Epithelial cell of esophagus (primary cell): ENCODE data around the gene SNPH.

ENCODE experiments used
- DNase-seq: peaks from one replicate; pipeline ENCODE4 v3.0.0; 2010; ENCODE audit warnings: low read depth
- H3K4me3 ChIP-seq: 2 replicates; pipeline ENCODE4 v1.5.1; 2011; ENCODE audit warnings: mild to moderate bottlenecking, low read length, control low read depth
- TF ChIP-seq, protein P1 (sequence below): IDR thresholded peaks from 2 replicates; pipeline ENCODE4 v1.5.1; 2011; ENCODE audit warnings: low read depth, mild to moderate bottlenecking, low read length, control low read depth, inconsistent platforms; ENCODE audit not compliant: insufficient read depth; ENCODE audit errors: missing control alignments

Gene SNPH

DNA sequence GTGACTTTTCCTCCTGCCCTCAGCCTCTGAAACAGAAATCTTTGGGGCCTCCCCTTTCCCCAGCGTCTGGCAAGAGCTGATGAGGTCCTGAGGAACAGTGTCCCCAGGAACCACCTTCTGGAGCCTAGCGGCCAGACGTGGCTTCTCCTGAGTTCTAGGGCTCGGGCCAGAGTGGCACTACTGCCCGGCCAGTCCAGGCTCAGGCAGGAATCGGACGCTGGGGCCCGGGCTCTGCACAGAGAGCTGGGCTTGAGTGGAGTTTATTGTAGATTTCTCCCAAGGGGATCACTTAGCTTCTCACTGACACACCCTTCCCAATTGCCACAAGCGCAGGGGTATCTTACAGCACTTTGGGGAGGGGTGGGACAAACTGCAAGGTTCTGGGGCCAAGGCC, 42.6 kb downstream of the SNPH start:
- DNase-seq: no peak
- TF ChIP-seq, protein P1, sequence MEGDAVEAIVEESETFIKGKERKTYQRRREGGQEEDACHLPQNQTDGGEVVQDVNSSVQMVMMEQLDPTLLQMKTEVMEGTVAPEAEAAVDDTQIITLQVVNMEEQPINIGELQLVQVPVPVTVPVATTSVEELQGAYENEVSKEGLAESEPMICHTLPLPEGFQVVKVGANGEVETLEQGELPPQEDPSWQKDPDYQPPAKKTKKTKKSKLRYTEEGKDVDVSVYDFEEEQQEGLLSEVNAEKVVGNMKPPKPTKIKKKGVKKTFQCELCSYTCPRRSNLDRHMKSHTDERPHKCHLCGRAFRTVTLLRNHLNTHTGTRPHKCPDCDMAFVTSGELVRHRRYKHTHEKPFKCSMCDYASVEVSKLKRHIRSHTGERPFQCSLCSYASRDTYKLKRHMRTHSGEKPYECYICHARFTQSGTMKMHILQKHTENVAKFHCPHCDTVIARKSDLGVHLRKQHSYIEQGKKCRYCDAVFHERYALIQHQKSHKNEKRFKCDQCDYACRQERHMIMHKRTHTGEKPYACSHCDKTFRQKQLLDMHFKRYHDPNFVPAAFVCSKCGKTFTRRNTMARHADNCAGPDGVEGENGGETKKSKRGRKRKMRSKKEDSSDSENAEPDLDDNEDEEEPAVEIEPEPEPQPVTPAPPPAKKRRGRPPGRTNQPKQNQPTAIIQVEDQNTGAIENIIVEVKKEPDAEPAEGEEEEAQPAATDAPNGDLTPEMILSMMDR: no peak
- no peak overlapping the region for H3K4me3 ChIP-seq

DNA sequence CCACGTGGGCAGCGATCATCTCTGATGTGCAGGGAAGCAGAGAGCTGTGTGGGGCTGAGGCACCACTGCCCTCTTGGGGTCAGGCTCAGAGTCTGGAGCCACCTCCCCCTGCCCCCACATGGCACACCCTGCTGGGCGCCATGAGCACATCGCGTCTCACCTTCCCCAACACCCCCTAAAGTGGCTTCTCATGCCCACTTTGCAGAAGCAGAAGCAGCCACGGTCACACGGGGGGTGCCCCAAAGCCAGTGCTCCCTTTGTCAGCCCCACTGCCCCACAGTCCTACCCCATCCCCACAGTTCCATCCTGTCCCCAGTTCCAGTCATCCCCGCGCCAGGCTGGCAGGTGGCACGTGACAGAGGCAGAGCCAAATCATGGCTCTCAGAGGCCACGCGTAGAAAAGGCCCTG, 43.3 kb downstream of the SNPH start:
- no peak for DNase-seq
- TF ChIP-seq, protein P1: no peak

DNA sequence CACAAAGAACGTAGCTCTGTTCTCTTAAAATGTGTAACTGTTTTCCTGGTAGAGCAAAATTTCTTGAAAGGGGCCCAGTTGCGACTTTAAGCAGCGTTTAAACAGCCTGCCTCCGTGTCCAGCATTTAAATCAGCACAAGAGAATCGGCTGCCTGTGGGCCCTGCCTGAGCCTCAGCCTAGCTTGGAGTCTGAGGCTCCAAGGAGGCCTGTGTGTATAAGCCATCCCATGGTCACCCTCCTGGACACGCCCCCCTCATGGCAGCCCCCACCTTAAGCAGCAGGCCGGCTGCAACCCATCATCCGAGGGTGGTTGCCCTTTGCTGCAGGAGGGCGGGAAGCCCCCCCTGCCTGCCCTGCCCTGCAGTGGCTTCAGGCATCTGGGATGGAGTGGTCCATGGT, 44.0 kb downstream of the SNPH start:
- no peak for DNase-seq
- H3K4me3 ChIP-seq: no peak overlapping the region
- TF ChIP-seq, protein P1: no peak

More for the DNA sequence above, 43.3 kb downstream of the SNPH start:
- no peak overlapping the region for H3K4me3 ChIP-seq

DNA sequence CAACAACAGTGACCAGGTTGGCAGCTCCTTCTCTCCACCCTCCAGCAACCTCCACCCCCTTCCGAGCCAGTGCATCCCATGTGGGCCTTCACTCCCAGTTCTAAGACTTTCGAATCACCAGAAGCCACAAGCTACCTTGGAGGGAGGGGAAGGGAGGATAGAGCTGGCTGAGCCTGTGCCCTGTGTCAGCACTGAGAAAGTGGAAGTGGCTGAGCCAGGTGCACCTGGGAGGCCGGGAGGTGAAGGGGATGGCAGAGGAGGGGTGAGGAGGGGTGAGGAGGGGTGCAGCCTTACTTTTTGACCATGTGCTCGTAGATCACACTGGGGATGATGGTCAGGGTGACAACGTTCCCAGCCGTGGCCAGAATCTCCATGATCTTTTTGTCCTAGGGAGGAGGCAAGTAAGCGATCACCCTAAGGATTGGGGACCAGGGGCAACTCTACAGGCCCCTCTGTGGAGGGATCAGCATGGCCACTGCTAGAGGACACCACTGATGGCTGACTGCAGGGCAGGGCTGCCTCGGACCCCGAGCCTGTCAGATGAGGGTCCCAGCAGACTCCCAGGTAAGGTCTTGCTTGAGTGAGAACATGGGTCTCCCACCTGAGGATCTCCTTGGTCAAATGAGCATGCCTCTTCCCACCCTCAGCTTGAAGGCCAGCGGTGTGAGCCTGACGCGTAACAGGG, 44.6 kb downstream of the SNPH start:
- H3K4me3 ChIP-seq: no peak overlapping the region
- TF ChIP-seq, protein P1: no peak
- DNase-seq: no peak

DNA sequence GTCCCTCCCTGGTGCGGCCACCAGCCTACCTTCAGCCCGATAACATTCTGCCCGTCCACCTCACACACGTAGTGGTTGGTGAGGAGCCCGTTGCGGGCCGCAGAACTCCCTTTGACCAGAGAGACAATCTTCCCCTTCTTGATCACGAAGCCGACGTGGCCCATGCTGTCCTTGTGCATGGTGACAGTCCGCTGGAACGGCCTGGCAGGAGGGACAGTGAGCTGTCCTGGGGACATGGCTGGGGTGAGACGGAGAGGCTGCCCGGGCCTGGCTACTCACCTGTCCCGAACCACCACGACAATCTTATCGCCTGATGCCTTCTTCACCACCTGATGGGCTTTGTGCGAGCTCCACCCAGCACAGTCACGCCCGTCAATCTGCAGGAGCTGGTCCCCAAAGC, 46.2 kb downstream of the SNPH start:
- TF ChIP-seq, protein P1: no peak
- no peak overlapping the region for H3K4me3 ChIP-seq
- DNase-seq: no peak

DNA sequence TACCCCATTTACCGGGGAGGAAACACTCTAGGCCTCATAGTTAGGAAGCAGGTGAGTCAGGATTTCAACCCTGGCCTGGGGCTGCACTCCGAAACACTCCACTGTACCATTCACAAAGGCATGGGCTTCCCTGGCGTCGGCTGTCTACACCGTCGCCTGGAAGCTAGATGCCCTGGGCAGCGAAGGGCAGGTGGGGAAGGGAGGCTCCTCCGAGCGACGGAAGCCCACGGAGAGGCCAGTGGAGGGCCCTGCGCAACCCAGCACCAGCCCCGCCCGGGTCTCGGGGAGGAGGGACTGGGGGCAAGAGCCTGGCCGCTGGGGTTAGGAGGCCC, 46.8 kb downstream of the SNPH start:
- TF ChIP-seq, protein P1: no peak
- no peak for DNase-seq
- H3K4me3 ChIP-seq: no peak overlapping the region

DNA sequence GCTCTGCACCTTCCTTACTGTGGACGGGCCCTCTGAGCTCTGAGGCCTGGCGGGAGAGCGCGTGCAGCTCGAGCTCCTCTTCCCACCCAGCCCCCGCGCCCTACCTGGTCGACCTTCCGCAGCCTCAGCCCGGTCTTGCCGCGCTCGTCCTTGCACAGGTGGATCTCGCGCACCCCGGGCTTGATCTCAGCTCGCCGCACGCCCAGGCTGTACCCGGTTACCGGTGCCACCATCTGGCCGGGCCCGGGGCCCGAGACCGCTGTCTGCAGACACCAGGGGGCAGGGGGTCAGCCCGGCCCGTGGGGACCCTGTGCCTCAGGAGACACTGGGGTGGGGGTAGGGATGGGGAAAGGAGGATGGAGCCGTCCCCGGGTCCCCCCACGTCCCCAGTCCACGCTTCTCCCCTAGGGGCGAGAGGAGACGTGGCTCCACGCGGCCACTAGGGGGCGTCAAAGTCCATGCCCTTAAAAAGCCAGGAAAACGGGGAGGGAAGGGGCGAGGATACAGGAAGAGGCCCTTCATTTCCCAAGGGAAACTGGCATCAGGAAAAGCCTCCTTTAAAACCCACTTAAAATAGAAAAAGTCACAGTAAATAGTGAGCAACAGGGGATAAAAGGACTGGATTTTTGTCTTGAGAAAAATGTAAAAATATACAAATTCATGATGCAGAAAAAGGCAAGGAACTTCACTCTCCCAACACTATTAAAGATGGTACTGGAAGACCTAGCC, 47.3 kb downstream of the SNPH start:
- H3K4me3 ChIP-seq: peak overlapping the region; percentile 22
- TF ChIP-seq, protein P1: peak; percentile 95
- DNase-seq: peak; percentile 69
